ENCODE data around the gene KRT74.

DNA sequence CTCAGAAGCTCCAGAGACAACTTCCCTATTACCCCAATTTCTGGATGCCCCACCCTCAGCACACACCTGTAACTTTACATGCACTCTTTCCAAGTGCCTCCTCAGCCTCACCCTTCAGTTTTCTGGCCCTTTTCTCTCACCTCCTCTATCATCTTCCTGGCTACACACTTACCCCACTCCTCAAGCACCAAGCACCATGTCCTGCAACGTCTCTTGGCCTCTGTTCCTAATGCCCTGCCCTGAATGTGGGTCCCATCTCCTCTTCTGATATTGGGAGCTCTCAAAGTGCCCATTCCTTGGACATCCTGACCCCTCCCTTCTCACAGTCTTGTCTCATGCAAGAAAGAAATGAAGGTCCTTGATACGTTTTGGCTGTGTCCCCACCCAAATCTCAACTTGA, 26.4 kb upstream of the KRT74 start:
- TF ChIP-seq CTCF (IDR thresholded peaks at IDR 0.05; ENCODE audit: borderline replicate concordance, extremely low read depth, low read length, poor library complexity, severe bottlenecking): no peak
- TF ChIP-seq EZH2 (IDR thresholded peaks at IDR 0.05; ENCODE audit: borderline replicate concordance, low read depth, low read length, severe bottlenecking): no peak
